ENCODE results near the gene GAGE12G. TPM values are rescaled to one million over a fixed set of nuclear protein-coding genes. Genes with fewer than 3 reads are reported as not detected.
"Not testable (repeated sequence)": the region's sequence is repeated elsewhere in the genome, so short reads cannot be mapped to it uniquely, and the experiment has no call there.

GAGE12G gene
- total RNA-seq, result not detected

- ATAC-seq, H3K9me3 ChIP-seq: not testable (repeated sequence)
Observed at GRCh38 chrX:49570100-49570499, at the start of gene GAGE12G. Gene GAGE12G (plus strand): TSS chrX:49570400. CDS start chrX:49571555, 1,155 bp downstream.

DNA sequence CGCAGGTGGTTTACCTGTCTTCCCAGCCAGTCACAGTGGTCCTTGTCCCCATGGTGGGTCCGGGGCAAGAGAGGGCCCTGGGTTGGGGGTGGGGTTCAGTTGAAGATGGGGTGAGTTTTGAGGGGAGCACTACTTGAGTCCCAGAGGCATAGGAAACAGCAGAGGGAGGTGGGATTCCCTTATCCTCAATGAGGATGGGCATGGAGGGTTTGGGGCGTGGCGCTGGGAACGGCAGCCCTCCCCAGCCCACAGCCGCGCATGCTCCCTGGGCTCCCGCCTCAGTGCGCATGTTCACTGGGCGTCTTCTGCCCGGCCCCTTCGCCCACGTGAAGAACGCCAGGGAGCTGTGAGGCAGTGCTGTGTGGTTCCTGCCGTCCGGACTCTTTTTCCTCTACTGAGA lies 38.3 kb upstream of the GAGE12G start, which contains the start of gene GAGE12C:
TSS of gene GAGE12C (plus strand) at position 301 of the 400 bp plus-strand sequence. CDS start 1,155 bp downstream, outside the sequence.
- H3K27ac ChIP-seq; in situ Hi-C loops (cut with MboI; ENCODE audit: low sequenced_read_pairs in 4 of 4); H3K9me3 ChIP-seq; H3K27me3 ChIP-seq; H3K36me3 ChIP-seq; H3K4me1 ChIP-seq; H3K4me3 ChIP-seq; DNase-seq; ATAC-seq; intact Hi-C loops (cut with DNase I; ENCODE audit: low total_unique reads): not testable (repeated sequence)

More at GRCh38 chrX:49570100-49570499, at the start of gene GAGE12G:
- H3K27me3 ChIP-seq; H3K4me1 ChIP-seq; H3K4me3 ChIP-seq; intact Hi-C loops (cut with DNase I; ENCODE audit: low total_unique reads); H3K27ac ChIP-seq; in situ Hi-C loops (cut with MboI; ENCODE audit: low sequenced_read_pairs in 4 of 4); H3K36me3 ChIP-seq; DNase-seq: not testable (repeated sequence)

DNA sequence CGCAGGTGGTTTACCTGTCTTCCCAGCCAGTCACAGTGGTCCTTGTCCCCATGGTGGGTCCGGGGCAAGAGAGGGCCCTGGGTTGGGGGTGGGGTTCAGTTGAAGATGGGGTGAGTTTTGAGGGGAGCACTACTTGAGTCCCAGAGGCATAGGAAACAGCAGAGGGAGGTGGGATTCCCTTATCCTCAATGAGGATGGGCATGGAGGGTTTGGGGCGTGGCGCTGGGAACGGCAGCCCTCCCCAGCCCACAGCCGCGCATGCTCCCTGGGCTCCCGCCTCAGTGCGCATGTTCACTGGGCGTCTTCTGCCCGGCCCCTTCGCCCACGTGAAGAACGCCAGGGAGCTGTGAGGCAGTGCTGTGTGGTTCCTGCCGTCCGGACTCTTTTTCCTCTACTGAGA lies 28.8 kb upstream of the GAGE12G start, which contains the start of gene GAGE12D:
TSS of gene GAGE12D (plus strand) at position 301 of the 400 bp plus-strand sequence. CDS start 1,155 bp downstream, outside the sequence.
- ATAC-seq; intact Hi-C loops (cut with DNase I; ENCODE audit: low total_unique reads); H3K4me3 ChIP-seq; H3K4me1 ChIP-seq; in situ Hi-C loops (cut with MboI; ENCODE audit: low sequenced_read_pairs in 4 of 4); H3K9me3 ChIP-seq; H3K36me3 ChIP-seq; H3K27ac ChIP-seq; DNase-seq; H3K27me3 ChIP-seq: not testable (repeated sequence)

DNA sequence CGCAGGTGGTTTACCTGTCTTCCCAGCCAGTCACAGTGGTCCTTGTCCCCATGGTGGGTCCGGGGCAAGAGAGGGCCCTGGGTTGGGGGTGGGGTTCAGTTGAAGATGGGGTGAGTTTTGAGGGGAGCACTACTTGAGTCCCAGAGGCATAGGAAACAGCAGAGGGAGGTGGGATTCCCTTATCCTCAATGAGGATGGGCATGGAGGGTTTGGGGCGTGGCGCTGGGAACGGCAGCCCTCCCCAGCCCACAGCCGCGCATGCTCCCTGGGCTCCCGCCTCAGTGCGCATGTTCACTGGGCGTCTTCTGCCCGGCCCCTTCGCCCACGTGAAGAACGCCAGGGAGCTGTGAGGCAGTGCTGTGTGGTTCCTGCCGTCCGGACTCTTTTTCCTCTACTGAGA lies 19.2 kb upstream of the GAGE12G start, which contains the start of gene GAGE12E:
TSS of gene GAGE12E (plus strand) at position 301 of the 400 bp plus-strand sequence. CDS start 1,155 bp downstream, outside the sequence.
- H3K27ac ChIP-seq; H3K4me1 ChIP-seq; ATAC-seq; H3K9me3 ChIP-seq; H3K36me3 ChIP-seq; H3K4me3 ChIP-seq; H3K27me3 ChIP-seq; in situ Hi-C loops (cut with MboI; ENCODE audit: low sequenced_read_pairs in 4 of 4); intact Hi-C loops (cut with DNase I; ENCODE audit: low total_unique reads); DNase-seq: not testable (repeated sequence)

DNA sequence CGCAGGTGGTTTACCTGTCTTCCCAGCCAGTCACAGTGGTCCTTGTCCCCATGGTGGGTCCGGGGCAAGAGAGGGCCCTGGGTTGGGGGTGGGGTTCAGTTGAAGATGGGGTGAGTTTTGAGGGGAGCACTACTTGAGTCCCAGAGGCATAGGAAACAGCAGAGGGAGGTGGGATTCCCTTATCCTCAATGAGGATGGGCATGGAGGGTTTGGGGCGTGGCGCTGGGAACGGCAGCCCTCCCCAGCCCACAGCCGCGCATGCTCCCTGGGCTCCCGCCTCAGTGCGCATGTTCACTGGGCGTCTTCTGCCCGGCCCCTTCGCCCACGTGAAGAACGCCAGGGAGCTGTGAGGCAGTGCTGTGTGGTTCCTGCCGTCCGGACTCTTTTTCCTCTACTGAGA lies 9.7 kb upstream of the GAGE12G start, which contains the start of gene GAGE12F:
TSS of gene GAGE12F (plus strand) at position 301 of the 400 bp plus-strand sequence. CDS start 1,155 bp downstream, outside the sequence.
- in situ Hi-C loops (cut with MboI; ENCODE audit: low sequenced_read_pairs in 4 of 4); H3K4me3 ChIP-seq; H3K27ac ChIP-seq; intact Hi-C loops (cut with DNase I; ENCODE audit: low total_unique reads); H3K9me3 ChIP-seq; H3K4me1 ChIP-seq; H3K27me3 ChIP-seq; H3K36me3 ChIP-seq; ATAC-seq; DNase-seq: not testable (repeated sequence)

- H3K4me1 ChIP-seq; intact Hi-C loops (cut with DNase I; ENCODE audit: low total_unique reads); DNase-seq: not testable (repeated sequence)
Observed at GRCh38 chrX:49568728-49569127, 1.5 kb upstream of the GAGE12G start.

DNA sequence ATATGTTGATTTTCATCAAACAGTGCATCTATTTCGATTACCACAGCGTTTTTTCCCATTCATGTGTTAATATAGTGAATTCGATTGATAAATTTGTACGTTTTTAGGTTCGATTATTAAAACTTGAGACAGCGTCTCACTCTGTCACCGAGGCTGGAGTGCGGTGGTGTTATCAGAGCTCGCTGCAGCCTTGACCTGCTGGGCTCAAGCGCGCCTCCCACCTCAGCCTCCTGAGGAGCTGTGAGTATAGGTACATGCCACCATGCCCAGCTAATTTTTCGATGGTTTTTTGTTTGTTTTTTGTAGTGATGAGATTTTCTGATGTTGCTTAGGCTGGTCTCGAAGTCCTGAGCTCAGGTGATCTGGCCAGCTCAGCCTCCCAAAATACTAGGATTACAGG lies 1.0 kb upstream of the GAGE12G start:
- DNase-seq; H3K9me3 ChIP-seq; H3K4me1 ChIP-seq; in situ Hi-C loops (cut with MboI; ENCODE audit: low sequenced_read_pairs in 4 of 4); ATAC-seq; H3K27me3 ChIP-seq; intact Hi-C loops (cut with DNase I; ENCODE audit: low total_unique reads); H3K27ac ChIP-seq; H3K36me3 ChIP-seq; H3K4me3 ChIP-seq: not testable (repeated sequence)

More at GRCh38 chrX:49568728-49569127, 1.5 kb upstream of the GAGE12G start:
- H3K9me3 ChIP-seq; H3K36me3 ChIP-seq; in situ Hi-C loops (cut with MboI; ENCODE audit: low sequenced_read_pairs in 4 of 4); H3K4me3 ChIP-seq; ATAC-seq; H3K27ac ChIP-seq; H3K27me3 ChIP-seq: not testable (repeated sequence)

GRCh38 chrX:49579649-49580048 lies 9.4 kb downstream of the GAGE12G start, which contains the start of gene GAGE12H:
Gene GAGE12H (plus strand): TSS chrX:49579949. CDS start chrX:49581104, 1,155 bp downstream.
- H3K4me3 ChIP-seq; DNase-seq; intact Hi-C loops (cut with DNase I; ENCODE audit: low total_unique reads); H3K9me3 ChIP-seq; in situ Hi-C loops (cut with MboI; ENCODE audit: low sequenced_read_pairs in 4 of 4); ATAC-seq; H3K4me1 ChIP-seq; H3K27me3 ChIP-seq; H3K36me3 ChIP-seq; H3K27ac ChIP-seq: not testable (repeated sequence)

DNA sequence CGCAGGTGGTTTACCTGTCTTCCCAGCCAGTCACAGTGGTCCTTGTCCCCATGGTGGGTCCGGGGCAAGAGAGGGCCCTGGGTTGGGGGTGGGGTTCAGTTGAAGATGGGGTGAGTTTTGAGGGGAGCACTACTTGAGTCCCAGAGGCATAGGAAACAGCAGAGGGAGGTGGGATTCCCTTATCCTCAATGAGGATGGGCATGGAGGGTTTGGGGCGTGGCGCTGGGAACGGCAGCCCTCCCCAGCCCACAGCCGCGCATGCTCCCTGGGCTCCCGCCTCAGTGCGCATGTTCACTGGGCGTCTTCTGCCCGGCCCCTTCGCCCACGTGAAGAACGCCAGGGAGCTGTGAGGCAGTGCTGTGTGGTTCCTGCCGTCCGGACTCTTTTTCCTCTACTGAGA lies 19.0 kb downstream of the GAGE12G start, which contains the start of gene GAGE2A:
TSS of gene GAGE2A (plus strand) at position 301 of the 400 bp plus-strand sequence. CDS start 1,155 bp downstream, outside the sequence.
- H3K27ac ChIP-seq; H3K36me3 ChIP-seq; H3K27me3 ChIP-seq; DNase-seq; ATAC-seq; H3K9me3 ChIP-seq; H3K4me3 ChIP-seq; intact Hi-C loops (cut with DNase I; ENCODE audit: low total_unique reads); H3K4me1 ChIP-seq; in situ Hi-C loops (cut with MboI; ENCODE audit: low sequenced_read_pairs in 4 of 4): not testable (repeated sequence)

GRCh38 chrX:49589769-49590478 lies 19.7 kb downstream of the GAGE12G start:
- DNase-seq; H3K9me3 ChIP-seq; H3K36me3 ChIP-seq; H3K4me3 ChIP-seq; H3K27me3 ChIP-seq; in situ Hi-C loops (cut with MboI; ENCODE audit: low sequenced_read_pairs in 4 of 4); H3K4me1 ChIP-seq; intact Hi-C loops (cut with DNase I; ENCODE audit: low total_unique reads); ATAC-seq; H3K27ac ChIP-seq: not testable (repeated sequence)

- H3K27ac ChIP-seq; ATAC-seq; H3K36me3 ChIP-seq; H3K27me3 ChIP-seq; H3K4me1 ChIP-seq; in situ Hi-C loops (cut with MboI; ENCODE audit: low sequenced_read_pairs in 4 of 4); intact Hi-C loops (cut with DNase I; ENCODE audit: low total_unique reads); DNase-seq; H3K4me3 ChIP-seq; H3K9me3 ChIP-seq: not testable (repeated sequence)
Observed at GRCh38 chrX:49590488-49590887, 20.3 kb downstream of the GAGE12G start.

Measured in gastrocnemius medialis (tissue), 4 donors.